DND-41 (cell line): ENCODE data around the gene CTSO.

ENCODE experiments used
- ATAC-seq: fragments of 200-7000 bp; cut with Tn5 transposase; 3 replicates; pipeline ENCODE4 v1.9.1; 2021; ENCODE audit warnings: low read depth; ENCODE audit not compliant: insufficient read depth
- DNase-seq: peaks from one replicate; pipeline ENCODE4 v3.0.0-alpha.2; 2020
- H2AFZ ChIP-seq: 2 replicates; pipeline ENCODE4 v1.6.0; 2012; ENCODE audit warnings: low read depth, low read length
- H3K27ac ChIP-seq: 2 replicates; pipeline ENCODE4 v1.5.1; 2012; ENCODE audit warnings: low read length, inconsistent platforms
- H3K27me3 ChIP-seq: fragments of 200-600 bp; sonication (generic); 2 replicates; pipeline ENCODE4 v1.6.0; 2012; ENCODE audit warnings: low read length, mild to moderate bottlenecking, inconsistent platforms; ENCODE audit not compliant: insufficient read depth, poor library complexity
- H3K36me3 ChIP-seq: 2 replicates; pipeline ENCODE4 v1.5.1; 2012; ENCODE audit warnings: low read length, inconsistent platforms; ENCODE audit not compliant: insufficient read depth
- H3K4me1 ChIP-seq: 2 replicates; pipeline ENCODE4 v1.5.1; 2012; ENCODE audit warnings: mild to moderate bottlenecking, low read length; ENCODE audit not compliant: insufficient read depth
- H3K4me2 ChIP-seq: 2 replicates; pipeline ENCODE4 v1.6.0; 2012; ENCODE audit warnings: mild to moderate bottlenecking, moderate library complexity, low read length, inconsistent platforms; ENCODE audit not compliant: insufficient read depth
- H3K4me3 ChIP-seq, 2 experiments: fragments of 200-600 bp in 1 of 2; shearing (Covaris generic) in 1 of 2; 2 replicates each; pipeline ENCODE4 v1.5.1; 2012 to 2016; ENCODE audit warnings: inconsistent platforms in 2 of 2, low read length in 2 of 2, mild to moderate bottlenecking in 2 of 2, low read depth in 1 of 2, moderate library complexity in 1 of 2
- H3K79me2 ChIP-seq: 2 replicates; pipeline ENCODE4 v1.6.0; 2012; ENCODE audit warnings: low read length, inconsistent platforms; ENCODE audit not compliant: insufficient read depth
- H3K9ac ChIP-seq: 2 replicates; pipeline ENCODE4 v1.6.0; 2012; ENCODE audit warnings: low read depth, mild to moderate bottlenecking, inconsistent platforms, low read length, moderate library complexity
- H3K9me3 ChIP-seq: 2 replicates; pipeline ENCODE4 v1.5.1; 2012; ENCODE audit warnings: low read length, moderate library complexity, mild to moderate bottlenecking, inconsistent platforms; ENCODE audit not compliant: insufficient read depth, severe bottlenecking
- H4K20me1 ChIP-seq: 2 replicates; pipeline ENCODE4 v1.6.0; 2012; ENCODE audit warnings: low read length; ENCODE audit not compliant: insufficient read depth
- CTCF ChIP-seq: IDR thresholded peaks from 2 replicates; pipeline ENCODE4 v1.5.1; 2012; ENCODE audit warnings: borderline replicate concordance, low read length, moderate library complexity, mild to moderate bottlenecking; ENCODE audit not compliant: poor library complexity, severe bottlenecking; ENCODE audit errors: extremely low read depth
- EZH2 ChIP-seq: IDR thresholded peaks from 3 replicates; pipeline ENCODE4 v1.6.1; 2012; ENCODE audit warnings: borderline replicate concordance, low read depth, mild to moderate bottlenecking, moderate library complexity, low read length, inconsistent platforms; ENCODE audit not compliant: severe bottlenecking

The CTSO gene

GRCh38 chr4:155885666-155886065 lies 68.0 kb downstream of the CTSO start:
- ATAC-seq (no peak), DNase-seq (no peak)
- Histone ChIP-seq H3K4me3 (no peak overlapping the region), H3K4me2 (no peak overlapping the region), H3K9me3 (no peaks in the 10 kb centered on the region), H3K27ac (no peak overlapping the region), H4K20me1 (no peaks in the 10 kb centered on the region), H3K27me3 (no peaks in the 10 kb centered on the region), H3K9ac (no peak overlapping the region), H3K4me1 (no peaks in the 10 kb centered on the region), H3K79me2 (no peaks in the 10 kb centered on the region), H2AFZ (no peak overlapping the region), H3K36me3 (no peaks in the 10 kb centered on the region)
- TF ChIP-seq CTCF: no peak
- TF ChIP-seq EZH2: no peak

- ATAC-seq: no peak
- no peaks in the 10 kb centered on the region for H3K79me2 ChIP-seq
- no peak overlapping the region for H3K9ac ChIP-seq
- no peaks in the 10 kb centered on the region for H3K9me3 ChIP-seq
- no peaks in the 10 kb centered on the region for H4K20me1 ChIP-seq
- no peak overlapping the region for H2AFZ ChIP-seq
- H3K4me2 ChIP-seq: no peak overlapping the region
- no peak for TF ChIP-seq EZH2
- no peak for TF ChIP-seq CTCF
- H3K27ac ChIP-seq: no peak overlapping the region
- H3K4me1 ChIP-seq: no peaks in the 10 kb centered on the region
- DNase-seq: no peak
- H3K4me3 ChIP-seq: no peak overlapping the region
- H3K36me3 ChIP-seq: no peaks in the 10 kb centered on the region
- no peaks in the 10 kb centered on the region for H3K27me3 ChIP-seq
Observed at GRCh38 chr4:155883895-155884294, 69.8 kb downstream of the CTSO start.

GRCh38 chr4:155881555-155881954 lies 72.1 kb downstream of the CTSO start:
- DNase-seq (no peak), ATAC-seq (no peak)
- no peak for TF ChIP-seq EZH2
- no peak for TF ChIP-seq CTCF
- H3K27ac ChIP-seq: no peak overlapping the region
- H3K9me3 ChIP-seq: no peaks in the 10 kb centered on the region
- H3K4me2 ChIP-seq: no peak overlapping the region
- H3K4me1 ChIP-seq: no peaks in the 10 kb centered on the region
- no peak overlapping the region for H2AFZ ChIP-seq
- no peaks in the 10 kb centered on the region for H3K36me3 ChIP-seq
- no peak overlapping the region for H3K4me3 ChIP-seq
- H3K9ac ChIP-seq: no peak overlapping the region
- no peaks in the 10 kb centered on the region for H3K79me2 ChIP-seq
- no peaks in the 10 kb centered on the region for H3K27me3 ChIP-seq
- no peaks in the 10 kb centered on the region for H4K20me1 ChIP-seq

GRCh38 chr4:155879767-155880166 lies 73.9 kb downstream of the CTSO start:
- no peaks in the 10 kb centered on the region for H4K20me1 ChIP-seq
- DNase-seq (no peak), ATAC-seq (no peak)
- no peaks in the 10 kb centered on the region for H3K79me2 ChIP-seq
- H3K36me3 ChIP-seq: no peaks in the 10 kb centered on the region
- no peaks in the 10 kb centered on the region for H3K9me3 ChIP-seq
- no peak overlapping the region for H3K4me3 ChIP-seq
- H2AFZ ChIP-seq: no peak overlapping the region
- no peaks in the 10 kb centered on the region for H3K4me1 ChIP-seq
- TF ChIP-seq CTCF (no peak), EZH2 (no peak)
- no peak overlapping the region for H3K4me2 ChIP-seq
- no peaks in the 10 kb centered on the region for H3K27me3 ChIP-seq
- H3K27ac ChIP-seq: no peak overlapping the region
- H3K9ac ChIP-seq: no peak overlapping the region
